A673 (cell line): ENCODE measurements around the gene METRN. TPM values are rescaled to one million over a fixed set of nuclear protein-coding genes. Genes with fewer than 3 reads are reported as not detected.
A peak's percentile ranks its signal among the peaks of the same experiment; 100 is the strongest.

Experiments used
- BruUV-seq: library from RNA; stranded (reverse); fragments of 400-500 nt; replicated peaks from 2 replicates; lab custom pipeline; 2021; lab: Mats Ljungman, UMichigan
- CTCF ChIA-PET: fragments of 300-600 bp; sonication (Branson Sonifier 250); formaldehyde crosslinking; loops from one replicate; lab custom pipeline; 2022; ENCODE audit warnings: antibody characterized with exemption; lab: Charles Lee
- POLR2A ChIA-PET: fragments of 300-600 bp; sonication (Branson Sonifier 250); formaldehyde crosslinking; loops from one replicate; lab custom pipeline; 2022; ENCODE audit warnings: antibody characterized with exemption; ENCODE audit not compliant: low non-redundant PET; lab: Charles Lee
- DNase-seq: peaks from one replicate; pipeline ENCODE4 v3.0.0-alpha.2; 2015; ENCODE audit warnings: low spot score
- H3K27ac ChIP-seq: fragments of 200-600 bp; sonication (generic); 2 replicates; pipeline ENCODE4 v1.5.1; 2016; ENCODE audit warnings: mixed run types, low read depth, mild to moderate bottlenecking, mixed read lengths, antibody characterized with exemption, low read length; ENCODE audit not compliant: poor library complexity, severe bottlenecking
- H3K27me3 ChIP-seq: fragments of 200-600 bp; sonication (generic); replicated peaks from 2 replicates; pipeline ENCODE4 v1.6.1; 2017; ENCODE audit warnings: mixed run types, low read depth, mild to moderate bottlenecking, mixed read lengths, antibody characterized with exemption, low read length; ENCODE audit not compliant: insufficient read depth, poor library complexity
- H3K36me3 ChIP-seq: fragments of 200-600 bp; sonication (generic); 2 replicates; pipeline ENCODE4 v1.6.1; 2016; ENCODE audit warnings: mixed run types, mild to moderate bottlenecking, mixed read lengths, antibody characterized with exemption, low read length; ENCODE audit not compliant: insufficient read depth, poor library complexity, severe bottlenecking
- H3K4me1 ChIP-seq: fragments of 200-600 bp; sonication (generic); 2 replicates; pipeline ENCODE4 v1.6.1; 2017; ENCODE audit warnings: mixed run types, mild to moderate bottlenecking, mixed read lengths, antibody characterized with exemption, low read length; ENCODE audit not compliant: insufficient read depth, poor library complexity, severe bottlenecking
- H3K4me3 ChIP-seq: fragments of 200-600 bp; sonication (generic); 2 replicates; pipeline ENCODE4 v1.5.1; 2016; ENCODE audit warnings: low read depth, mixed run types, mild to moderate bottlenecking, mixed read lengths, low read length; ENCODE audit not compliant: poor library complexity, severe bottlenecking
- H3K9me3 ChIP-seq: fragments of 200-600 bp; sonication (generic); 2 replicates; pipeline ENCODE4 v1.6.1; 2016; ENCODE audit warnings: mixed run types, low read depth, mild to moderate bottlenecking, mixed read lengths, antibody characterized with exemption, low read length; ENCODE audit not compliant: poor library complexity, severe bottlenecking
- EZH2 ChIP-seq: fragments of 200-600 bp; sonication (generic); IDR thresholded peaks from 2 replicates; pipeline ENCODE4 v1.6.1; 2017; ENCODE audit warnings: borderline replicate concordance, low read depth, mild to moderate bottlenecking, mixed read lengths, antibody characterized with exemption, low read length; ENCODE audit not compliant: poor library complexity, severe bottlenecking
- intact Hi-C: fragments of 100-400 bp; cut with micrococcal nuclease; formaldehyde crosslinking; loops from one replicate; pipeline ENCODE4 v1.10.0; 2022; ENCODE audit not compliant: unreplicated experiment
- total RNA-seq: library from RNA; stranded (reverse); gene quantifications from 2 replicates; pipeline ENCODE4 v1.2.3, GENCODE V29; 2021
- TF ChIP-seq, protein P1 (sequence below): fragments of 300-800, 200-600 bp; sonication (generic); conservative IDR thresholded peaks from 2 replicates; pipeline ENCODE4 v1.5.1; 2017; ENCODE audit warnings: low read depth, mild to moderate bottlenecking, antibody characterized with exemption, low read length, moderate library complexity, mixed read lengths

The METRN gene
- total RNA-seq, 1 experiment from 2014 or later, result 0.86 TPM

DNA sequence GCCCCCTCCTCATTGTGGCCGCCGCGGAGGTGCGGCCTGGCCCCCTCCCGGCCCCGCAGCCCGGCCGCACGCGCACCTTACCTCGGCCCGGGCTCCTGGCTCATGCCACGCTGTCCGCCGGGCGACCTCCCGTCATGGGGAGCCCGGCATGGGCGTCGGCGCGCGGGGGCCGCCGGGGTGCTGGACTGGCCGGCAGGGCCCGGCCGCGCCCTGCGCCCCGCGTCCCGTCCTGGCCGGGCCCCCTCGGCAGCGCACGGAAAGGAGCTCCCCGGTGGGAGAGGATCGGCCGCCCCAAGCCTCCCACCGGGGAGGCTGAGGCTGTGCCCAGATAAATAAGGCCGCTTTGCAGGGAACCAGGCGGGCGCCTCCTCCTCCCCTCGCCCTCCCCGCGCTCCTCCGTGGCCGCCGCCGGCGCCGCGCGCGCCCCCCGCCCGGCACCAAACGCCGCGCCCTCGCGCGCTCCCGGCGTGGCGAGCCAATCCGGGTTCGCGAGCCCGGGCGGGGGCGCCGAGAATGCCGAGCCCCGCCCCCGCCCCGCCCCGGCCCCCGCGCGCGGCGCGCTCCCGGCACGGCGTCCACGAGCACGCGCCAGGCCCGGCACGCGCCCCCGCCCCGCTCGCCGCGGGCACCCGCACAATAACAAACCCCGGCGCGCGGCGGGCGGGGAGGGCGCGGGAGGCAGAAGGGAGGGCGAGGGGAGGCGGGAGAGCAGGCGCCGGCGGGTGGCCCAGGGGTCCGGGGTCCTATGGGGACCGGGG lies 9.3 kb upstream of the METRN start, which contains the start of gene FBXL16:
Gene FBXL16 (minus strand): TSS at position 371 of the 758 bp plus-strand sequence. CDS start 8,396 bp downstream, outside the sequence.
- H3K27ac ChIP-seq, result no peak within 1 kb of the TSS
- TF ChIP-seq, protein P1, sequence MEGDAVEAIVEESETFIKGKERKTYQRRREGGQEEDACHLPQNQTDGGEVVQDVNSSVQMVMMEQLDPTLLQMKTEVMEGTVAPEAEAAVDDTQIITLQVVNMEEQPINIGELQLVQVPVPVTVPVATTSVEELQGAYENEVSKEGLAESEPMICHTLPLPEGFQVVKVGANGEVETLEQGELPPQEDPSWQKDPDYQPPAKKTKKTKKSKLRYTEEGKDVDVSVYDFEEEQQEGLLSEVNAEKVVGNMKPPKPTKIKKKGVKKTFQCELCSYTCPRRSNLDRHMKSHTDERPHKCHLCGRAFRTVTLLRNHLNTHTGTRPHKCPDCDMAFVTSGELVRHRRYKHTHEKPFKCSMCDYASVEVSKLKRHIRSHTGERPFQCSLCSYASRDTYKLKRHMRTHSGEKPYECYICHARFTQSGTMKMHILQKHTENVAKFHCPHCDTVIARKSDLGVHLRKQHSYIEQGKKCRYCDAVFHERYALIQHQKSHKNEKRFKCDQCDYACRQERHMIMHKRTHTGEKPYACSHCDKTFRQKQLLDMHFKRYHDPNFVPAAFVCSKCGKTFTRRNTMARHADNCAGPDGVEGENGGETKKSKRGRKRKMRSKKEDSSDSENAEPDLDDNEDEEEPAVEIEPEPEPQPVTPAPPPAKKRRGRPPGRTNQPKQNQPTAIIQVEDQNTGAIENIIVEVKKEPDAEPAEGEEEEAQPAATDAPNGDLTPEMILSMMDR, result no peak
- no peak for TF ChIP-seq EZH2
- H3K4me3 ChIP-seq, result peak within 1 kb of the TSS; percentile 36
- H3K27me3 ChIP-seq, result peaks cover 66% of the 10 kb centered on the region
- BruUV-seq, result no TSS peak
- CTCF ChIA-PET, result no interaction called here
- H3K36me3 ChIP-seq, result no peaks in the 10 kb centered on the region
- intact Hi-C loops, result no loop called here
- no peaks in the 10 kb centered on the region for H3K4me1 ChIP-seq
- DNase-seq, result peak; percentile 73
- no peaks in the 10 kb centered on the region for H3K9me3 ChIP-seq
- POLR2A ChIA-PET, result no interaction called here

DNA sequence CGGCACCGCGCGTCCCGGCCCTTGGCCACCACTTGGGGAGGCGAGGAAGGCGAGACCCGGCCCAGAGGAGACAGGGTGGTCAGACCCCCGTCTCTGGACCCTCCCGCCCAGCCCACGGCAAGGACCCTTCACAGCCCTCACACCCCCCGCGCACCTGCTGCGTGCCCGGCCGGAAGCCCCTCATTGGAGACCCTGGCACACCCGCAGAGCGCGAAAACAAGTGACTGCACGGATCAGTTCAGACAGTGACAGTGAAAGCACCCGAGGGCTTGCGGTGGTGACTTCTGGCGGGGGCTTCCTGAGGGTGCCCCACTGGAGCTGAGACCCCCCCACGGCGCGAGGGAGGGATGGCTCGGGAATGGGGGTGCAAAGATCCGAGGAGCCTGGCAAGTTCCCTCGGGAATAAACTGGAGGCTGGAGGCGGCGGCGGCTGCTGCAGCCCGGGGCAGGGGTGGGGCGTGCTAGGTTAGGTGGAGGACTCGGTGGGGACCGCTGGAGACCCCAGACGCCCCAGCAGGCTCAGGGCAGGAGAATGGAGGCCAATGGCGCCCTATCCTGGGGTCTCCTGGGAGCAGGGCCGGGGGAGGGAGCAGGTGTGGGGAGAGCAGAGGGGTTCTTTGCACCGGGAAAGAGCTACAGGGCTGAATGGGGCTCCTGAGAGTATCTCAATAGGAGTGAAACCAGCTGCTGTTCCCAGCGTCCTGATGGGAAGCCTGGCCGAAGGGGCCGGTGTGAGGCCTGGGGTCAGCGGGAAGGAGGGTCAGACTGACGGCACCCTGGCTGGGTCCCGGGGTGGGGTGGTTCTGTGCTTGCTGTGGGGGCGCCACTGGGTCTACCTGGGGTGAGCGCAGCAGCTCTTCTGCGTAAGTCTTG lies 8.5 kb upstream of the METRN start:
- TF ChIP-seq EZH2, result peak; percentile 7
- TF ChIP-seq, protein P1, result no peak
- no peaks in the 10 kb centered on the region for H3K4me1 ChIP-seq
- no TSS peak for BruUV-seq
- no peaks in the 10 kb centered on the region for H3K9me3 ChIP-seq
- intact Hi-C loops, result no loop called here
- POLR2A ChIA-PET, result no interaction called here
- peaks cover 58% of the 10 kb centered on the region for H3K27me3 ChIP-seq
- H3K4me3 ChIP-seq, result peak overlapping the region; percentile 23
- H3K27ac ChIP-seq, result no peak overlapping the region
- CTCF ChIA-PET, result no interaction called here
- H3K36me3 ChIP-seq, result no peaks in the 10 kb centered on the region
- DNase-seq, result no peak

DNA sequence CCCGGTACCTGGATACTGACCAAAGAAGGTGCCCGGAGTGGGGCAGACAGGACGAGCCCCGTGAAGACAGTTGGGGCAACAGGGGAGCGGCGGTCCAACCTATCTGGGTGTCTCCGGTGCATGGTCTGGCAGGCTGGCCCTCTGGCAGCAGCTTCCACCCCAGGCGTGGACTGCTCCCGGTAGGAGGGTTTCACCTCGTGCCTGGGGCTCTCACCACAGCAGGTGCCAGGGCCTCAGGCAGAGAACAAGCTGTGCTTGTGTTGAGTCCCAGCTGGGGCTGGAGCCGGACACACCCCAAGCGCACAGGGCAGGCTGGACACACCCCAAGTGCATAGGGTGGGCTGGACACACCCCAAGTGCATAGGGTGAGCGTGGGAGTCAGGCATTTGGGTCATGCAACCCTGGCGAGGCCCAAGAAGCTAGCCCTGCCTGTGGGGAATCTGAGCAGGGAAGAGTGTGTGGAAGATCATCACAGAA lies 7.8 kb upstream of the METRN start:
- Histone ChIP-seq H3K9me3 (no peaks in the 10 kb centered on the region), H3K4me3 (no peak overlapping the region), H3K36me3 (no peaks in the 10 kb centered on the region), H3K4me1 (no peaks in the 10 kb centered on the region), H3K27me3 (peaks cover 51% of the 10 kb centered on the region), H3K27ac (no peak overlapping the region)
- ChIA-PET CTCF (interaction anchor here (0.5 kb wide), 1 partner anchor 130 kb away, joined by 4 read pairs; no protein-coding TSS in a partner anchor), POLR2A (no interaction called here)
- no TSS peak for BruUV-seq
- TF ChIP-seq, protein P1, result no peak
- TF ChIP-seq EZH2, result no peak
- no peak for DNase-seq
- intact Hi-C loops, result no loop called here
